Measurements from ENCODE around the gene TST. TPM values are rescaled to one million over a fixed set of nuclear protein-coding genes. Genes with fewer than 3 reads are reported as not detected.

Gene TST
- total RNA-seq, 4 donors from 2014 or later, result 42.2 to 66.5 (median 51.9) TPM

GRCh38 chr22:37025500-37026070 lies 6.3 kb upstream of the TST start:
- Histone ChIP-seq H3K9me3 (no peaks in the 10 kb centered on the region), H3K27me3 (no peaks in the 10 kb centered on the region), H3K27ac (no peak overlapping the region), H3K36me3 (peaks cover 0 to 45% of the 10 kb centered on the region in 2 donors), H3K4me3 (no peak overlapping the region), H3K4me1 (peaks cover 0 to 16% of the 10 kb centered on the region in 2 donors)
- DNase-seq (no peak), ATAC-seq (no peak)
- TF ChIP-seq CTCF (IDR thresholded peaks at IDR 0.05 in 4 of 5, conservative IDR thresholded peaks at IDR 0.05 in 1 of 5), result no peak
- TF ChIP-seq POLR2A (IDR thresholded peaks at IDR 0.05), result no peak
- in situ Hi-C loops (cut with MboI; ENCODE audit: low sequenced_read_pairs in 4 of 4), result no loop called here
- intact Hi-C loops (cut with DNase I; ENCODE audit: low total_unique reads), result no loop called here

GRCh38 chr22:37024339-37025157 lies 5.3 kb upstream of the TST start:
- intact Hi-C loops (cut with DNase I; ENCODE audit: low total_unique reads) (no loop called here), in situ Hi-C loops (cut with MboI; ENCODE audit: low sequenced_read_pairs in 4 of 4) (no loop called here)
- DNase-seq (no peak), ATAC-seq (no peak)
- Histone ChIP-seq H3K9me3 (no peaks in the 10 kb centered on the region), H3K4me3 (no peak overlapping the region), H3K27ac (no peak overlapping the region), H3K27me3 (no peaks in the 10 kb centered on the region), H3K4me1 (peaks cover 0 to 18% of the 10 kb centered on the region in 2 donors), H3K36me3 (peaks cover 0 to 41% of the 10 kb centered on the region in 2 donors)
- no peak for TF ChIP-seq POLR2A (IDR thresholded peaks at IDR 0.05)
- TF ChIP-seq CTCF (IDR thresholded peaks at IDR 0.05 in 4 of 5, conservative IDR thresholded peaks at IDR 0.05 in 1 of 5), result no peak

GRCh38 chr22:37023743-37024338 lies 4.6 kb upstream of the TST start:
- Histone ChIP-seq H3K27ac (no peak overlapping the region), H3K4me1 (peaks cover 0 to 18% of the 10 kb centered on the region in 2 donors), H3K4me3 (no peak overlapping the region), H3K36me3 (peaks cover 0 to 36% of the 10 kb centered on the region in 2 donors), H3K27me3 (no peaks in the 10 kb centered on the region), H3K9me3 (no peaks in the 10 kb centered on the region)
- intact Hi-C loops (cut with DNase I; ENCODE audit: low total_unique reads) (no loop called here), in situ Hi-C loops (cut with MboI; ENCODE audit: low sequenced_read_pairs in 4 of 4) (no loop called here)
- ATAC-seq, result no peak
- TF ChIP-seq CTCF (IDR thresholded peaks at IDR 0.05 in 4 of 5, conservative IDR thresholded peaks at IDR 0.05 in 1 of 5), result no peak
- no peak for TF ChIP-seq POLR2A (IDR thresholded peaks at IDR 0.05)
- no peak for DNase-seq

- peaks cover 10 to 27% of the 10 kb centered on the region in 2 donors for H3K4me1 ChIP-seq
- intact Hi-C loops (cut with DNase I; ENCODE audit: low total_unique reads), result no loop called here
- ATAC-seq, result no peak
These were observed 3.5 kb upstream of the TST start for GRCh38 chr22:37022483-37023337.

More at GRCh38 chr22:37022483-37023337, 3.5 kb upstream of the TST start:
- no peaks in the 10 kb centered on the region for H3K27me3 ChIP-seq
- no peaks in the 10 kb centered on the region for H3K9me3 ChIP-seq
- H3K36me3 ChIP-seq, result peaks cover 0 to 32% of the 10 kb centered on the region in 2 donors
- no peak overlapping the region for H3K4me3 ChIP-seq
- TF ChIP-seq CTCF (IDR thresholded peaks at IDR 0.05 in 4 of 5, conservative IDR thresholded peaks at IDR 0.05 in 1 of 5), result no peak
- TF ChIP-seq POLR2A (IDR thresholded peaks at IDR 0.05), result no peak
- no peak for DNase-seq
- in situ Hi-C loops (cut with MboI; ENCODE audit: low sequenced_read_pairs in 4 of 4), result no loop called here
- H3K27ac ChIP-seq, result no peak overlapping the region

Data from gastrocnemius medialis (tissue), 4 donors.